ENCODE results near the gene CYP4B1. TPM values are rescaled to one million over a fixed set of nuclear protein-coding genes. Genes with fewer than 3 reads are reported as not detected.
"Not testable (repeated sequence)": the region's sequence is repeated elsewhere in the genome, so short reads cannot be mapped to it uniquely, and the experiment has no call there.

Gene CYP4B1
- total and polyA plus RNA-seq, 2 donors (not counting 1 experiment from before 2014, with no cell fraction given): not detected

DNA sequence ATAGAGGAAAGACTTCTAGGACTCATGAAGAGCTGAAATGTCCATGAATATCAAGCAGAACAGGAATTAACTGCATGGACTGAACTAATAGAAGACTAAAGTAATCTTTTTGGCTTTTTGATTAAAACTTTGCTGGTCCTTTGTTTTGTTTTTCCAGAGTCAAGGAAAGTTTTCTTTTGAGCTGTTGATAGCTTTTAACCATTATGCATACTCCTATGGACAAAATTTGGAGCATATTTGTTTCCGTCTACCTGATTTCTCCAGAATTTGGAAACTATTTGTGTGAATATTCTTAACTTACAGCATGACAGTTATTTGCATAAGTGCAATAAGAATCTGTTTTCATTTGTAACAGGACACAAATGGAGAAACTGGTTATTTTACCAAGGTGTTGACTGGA lies 24.5 kb upstream of the CYP4B1 start:
- H3K36me3 ChIP-seq (replicated peaks in 1 of 2; ENCODE audit: control extremely low read depth in 1 of 2, control insufficient read depth in 1 of 2, extremely low read depth in 1 of 2, insufficient read depth in 2 of 2, low read length in 1 of 2): no peaks in the 10 kb centered on the region

GRCh38 chr1:46778456-46778855 lies 20.4 kb upstream of the CYP4B1 start:
- H3K79me2 ChIP-seq (ENCODE audit: control insufficient read depth, insufficient read depth, low read length); CTCF ChIA-PET; H3K4me3 ChIP-seq (ENCODE audit: control extremely low read depth in 1 of 5, extremely low read depth in 1 of 5, insufficient read depth in 1 of 5, low read depth in 2 of 5, low read length in 4 of 5); H3K9me3 Mint-ChIP-seq (ENCODE audit: insufficient read depth); H3K9me3 ChIP-seq (ENCODE audit: control extremely low read depth in 1 of 3, control insufficient read depth in 2 of 3, insufficient read depth in 1 of 3, low read length in 2 of 3); DNase-seq; POLR2A ChIA-PET; H3K4me1 Mint-ChIP-seq; H3K4me1 ChIP-seq (ENCODE audit: control insufficient read depth in 2 of 2, insufficient read depth in 2 of 2, low read length in 2 of 2); H3K27me3 Mint-ChIP-seq; H3K4me2 ChIP-seq (replicated peaks; ENCODE audit: low read depth, low read length, poor library complexity, severe bottlenecking); H4K20me1 ChIP-seq (ENCODE audit: control insufficient read depth, insufficient read depth, low read length, poor library complexity, severe bottlenecking); H3K27ac Mint-ChIP-seq; H3K9ac ChIP-seq (ENCODE audit: low read length); H3K27ac ChIP-seq (ENCODE audit: low read length in 2 of 2); H3K4me3 Mint-ChIP-seq; H2AFZ ChIP-seq (ENCODE audit: insufficient read depth, low read depth, low read length, poor library complexity, severe bottlenecking); intact Hi-C loops (cut with micrococcal nuclease); H3K36me3 ChIP-seq (replicated peaks in 1 of 2; ENCODE audit: control extremely low read depth in 1 of 2, control insufficient read depth in 1 of 2, extremely low read depth in 1 of 2, insufficient read depth in 2 of 2, low read length in 1 of 2); H3K27me3 ChIP-seq (replicated peaks in 1 of 4; ENCODE audit: control extremely low read depth in 1 of 4, control insufficient read depth in 3 of 4, insufficient read depth in 4 of 4, low read length in 3 of 4); ATAC-seq (ENCODE audit: low read depth): not testable (repeated sequence)
- WGBS (ENCODE audit: insufficient coverage): 91% methylated on average over 18 of the region's 18 CpGs

More for the DNA sequence above, 24.5 kb upstream of the CYP4B1 start:
- no peak overlapping the region for H3K4me3 ChIP-seq (ENCODE audit: control extremely low read depth in 1 of 5, extremely low read depth in 1 of 5, insufficient read depth in 1 of 5, low read depth in 2 of 5, low read length in 4 of 5)
- no peaks in the 10 kb centered on the region for H3K79me2 ChIP-seq (ENCODE audit: control insufficient read depth, insufficient read depth, low read length)
- H3K4me1 ChIP-seq (ENCODE audit: control insufficient read depth in 2 of 2, insufficient read depth in 2 of 2, low read length in 2 of 2): no peaks in the 10 kb centered on the region
- no peak overlapping the region for H3K27ac Mint-ChIP-seq
- no peak overlapping the region for H3K4me3 Mint-ChIP-seq
- H3K27me3 ChIP-seq (replicated peaks in 1 of 4; ENCODE audit: control extremely low read depth in 1 of 4, control insufficient read depth in 3 of 4, insufficient read depth in 4 of 4, low read length in 3 of 4): peaks cover 0 to 2% (median 0%) of the 10 kb centered on the region in 4 experiments
- H3K4me2 ChIP-seq (replicated peaks; ENCODE audit: low read depth, low read length, poor library complexity, severe bottlenecking): no peak overlapping the region
- H3K4me1 Mint-ChIP-seq: no peaks in the 10 kb centered on the region
- TF ChIP-seq EZH2 (IDR thresholded peaks at IDR 0.05; ENCODE audit: borderline replicate concordance, insufficient read depth, low read depth, low read length, poor library complexity, severe bottlenecking): no peak
- no peak for TF ChIP-seq CTCF (IDR thresholded peaks at IDR 0.05)
- DNase-seq: no peak
- ATAC-seq (ENCODE audit: low read depth): no peak
- H4K20me1 ChIP-seq (ENCODE audit: control insufficient read depth, insufficient read depth, low read length, poor library complexity, severe bottlenecking): no peaks in the 10 kb centered on the region
- H3K9ac ChIP-seq (ENCODE audit: low read length): no peak overlapping the region
- no CpG with 5 or more reads among the region's 1 CpG for WGBS (ENCODE audit: insufficient coverage)
- POLR2A ChIA-PET: no interaction called here
- no peak overlapping the region for H2AFZ ChIP-seq (ENCODE audit: insufficient read depth, low read depth, low read length, poor library complexity, severe bottlenecking)
- CTCF ChIA-PET: no interaction called here
- peaks cover 19% of the 10 kb centered on the region for H3K9me3 Mint-ChIP-seq (ENCODE audit: insufficient read depth)
- H3K27ac ChIP-seq (ENCODE audit: low read length in 2 of 2): no peak overlapping the region
- intact Hi-C loops (cut with micrococcal nuclease): no loop called here
- H3K27me3 Mint-ChIP-seq: peaks cover 4% of the 10 kb centered on the region
- peaks cover 7 to 29% (median 25%) of the 10 kb centered on the region in 3 donors for H3K9me3 ChIP-seq (ENCODE audit: control extremely low read depth in 1 of 3, control insufficient read depth in 2 of 3, insufficient read depth in 1 of 3, low read length in 2 of 3)
